Measurements from ENCODE around the gene TTC28.

The TTC28 gene

DNA sequence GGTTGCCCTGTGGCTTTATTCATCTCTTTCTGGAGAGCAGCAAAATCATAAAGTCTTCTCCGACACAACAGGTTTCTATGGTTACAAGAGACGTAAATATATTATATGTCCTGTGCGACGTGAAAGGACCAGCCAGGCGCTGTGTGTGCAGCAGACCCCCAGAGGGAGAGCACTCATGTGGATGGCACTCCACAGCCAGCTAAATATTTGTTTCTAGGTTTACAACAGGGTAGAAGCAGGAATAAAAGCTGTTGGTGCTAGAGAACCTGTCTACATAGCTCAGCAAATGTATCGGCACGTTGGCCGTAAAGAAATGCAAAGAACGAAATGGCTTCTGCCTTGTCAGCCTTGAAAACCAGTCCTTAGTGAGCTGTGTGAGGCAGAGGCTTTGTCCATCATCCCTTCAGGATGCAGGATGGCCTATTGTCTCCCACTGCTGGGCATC lies 626.8 kb downstream of the TTC28 start:
- no peaks in the 10 kb centered on the region for H3K36me3 ChIP-seq (ENCODE audit: insufficient read depth, low read length)
- H3K27me3 ChIP-seq (ENCODE audit: insufficient read depth, low read length, poor library complexity, severe bottlenecking) = no peaks in the 10 kb centered on the region
- H3K4me2 ChIP-seq (ENCODE audit: low read depth, low read length, poor library complexity, severe bottlenecking) = no peak overlapping the region
- no peaks in the 10 kb centered on the region for H4K20me1 ChIP-seq (ENCODE audit: insufficient read depth, low read length, poor library complexity, severe bottlenecking)
- H3K9me2 ChIP-seq (replicated peaks; ENCODE audit: low read depth, low read length) = no peaks in the 10 kb centered on the region
- peaks cover 18% of the 10 kb centered on the region for H3K4me1 ChIP-seq (ENCODE audit: insufficient read depth, low read length, poor library complexity, severe bottlenecking)
- no peak overlapping the region for H3K9ac ChIP-seq (ENCODE audit: low read depth, low read length, poor library complexity, severe bottlenecking)
- H3K9me3 ChIP-seq (ENCODE audit: insufficient read depth, low read depth, low read length) = no peaks in the 10 kb centered on the region
- TF ChIP-seq, protein P1, sequence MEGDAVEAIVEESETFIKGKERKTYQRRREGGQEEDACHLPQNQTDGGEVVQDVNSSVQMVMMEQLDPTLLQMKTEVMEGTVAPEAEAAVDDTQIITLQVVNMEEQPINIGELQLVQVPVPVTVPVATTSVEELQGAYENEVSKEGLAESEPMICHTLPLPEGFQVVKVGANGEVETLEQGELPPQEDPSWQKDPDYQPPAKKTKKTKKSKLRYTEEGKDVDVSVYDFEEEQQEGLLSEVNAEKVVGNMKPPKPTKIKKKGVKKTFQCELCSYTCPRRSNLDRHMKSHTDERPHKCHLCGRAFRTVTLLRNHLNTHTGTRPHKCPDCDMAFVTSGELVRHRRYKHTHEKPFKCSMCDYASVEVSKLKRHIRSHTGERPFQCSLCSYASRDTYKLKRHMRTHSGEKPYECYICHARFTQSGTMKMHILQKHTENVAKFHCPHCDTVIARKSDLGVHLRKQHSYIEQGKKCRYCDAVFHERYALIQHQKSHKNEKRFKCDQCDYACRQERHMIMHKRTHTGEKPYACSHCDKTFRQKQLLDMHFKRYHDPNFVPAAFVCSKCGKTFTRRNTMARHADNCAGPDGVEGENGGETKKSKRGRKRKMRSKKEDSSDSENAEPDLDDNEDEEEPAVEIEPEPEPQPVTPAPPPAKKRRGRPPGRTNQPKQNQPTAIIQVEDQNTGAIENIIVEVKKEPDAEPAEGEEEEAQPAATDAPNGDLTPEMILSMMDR (conservative IDR thresholded peaks at IDR 0.05; ENCODE audit: low read length) = no peak
- H2AFZ ChIP-seq (ENCODE audit: low read length) = no peak overlapping the region
- no peaks in the 10 kb centered on the region; the same call in 1 of the 2 replicates for H3F3A ChIP-seq (ENCODE audit: low read depth)
- no peak overlapping the region for H3K4me3 ChIP-seq (ENCODE audit: low read length, poor library complexity, severe bottlenecking)
- H3K79me2 ChIP-seq (ENCODE audit: insufficient read depth, low read length) = peaks cover 20% of the 10 kb centered on the region

DNA sequence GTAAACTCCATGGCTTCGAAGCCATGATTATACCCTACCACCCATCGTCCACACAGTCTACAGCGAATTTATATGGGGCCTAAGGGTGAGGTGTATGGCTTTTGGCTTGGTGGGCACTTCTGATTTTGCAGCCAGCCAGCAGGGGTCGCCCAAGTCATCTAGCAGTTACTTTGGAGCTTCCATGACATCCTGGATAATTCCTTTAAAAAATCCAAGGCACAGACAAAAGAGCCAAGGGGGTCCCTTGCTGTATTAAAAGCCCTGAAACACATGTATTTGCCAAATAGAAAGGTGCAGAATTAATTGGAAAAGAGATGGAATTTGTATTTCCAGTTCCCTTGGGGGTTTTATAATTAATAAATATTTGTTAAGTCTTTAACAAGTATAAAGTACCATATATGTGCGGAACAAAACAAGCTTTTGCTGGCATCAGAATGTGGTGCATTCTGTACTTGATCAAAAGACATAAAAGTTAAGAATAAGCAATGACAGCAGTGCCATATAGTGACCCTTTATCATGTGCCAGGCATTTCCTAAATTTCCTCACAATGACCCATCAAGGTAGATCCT lies 627.8 kb downstream of the TTC28 start:
- H4K20me1 ChIP-seq (ENCODE audit: insufficient read depth, low read length, poor library complexity, severe bottlenecking) = no peaks in the 10 kb centered on the region
- H3K9ac ChIP-seq (ENCODE audit: low read depth, low read length, poor library complexity, severe bottlenecking) = no peak overlapping the region
- TF ChIP-seq, protein P1 (conservative IDR thresholded peaks at IDR 0.05; ENCODE audit: low read length) = peak; percentile 95
- no peak for TF ChIP-seq EZH2phosphoT487 (IDR thresholded peaks at IDR 0.05; ENCODE audit: borderline replicate concordance)
- no peak overlapping the region for H3K4me2 ChIP-seq (ENCODE audit: low read depth, low read length, poor library complexity, severe bottlenecking)
- no peaks in the 10 kb centered on the region; the same call in 1 of the 2 replicates for H3F3A ChIP-seq (ENCODE audit: low read depth)
- no peaks in the 10 kb centered on the region for H3K9me3 ChIP-seq (ENCODE audit: insufficient read depth, low read depth, low read length)
- H3K36me3 ChIP-seq (ENCODE audit: insufficient read depth, low read length) = peaks cover 9% of the 10 kb centered on the region; the same call in 1 of the 2 replicates
- H3K79me2 ChIP-seq (ENCODE audit: insufficient read depth, low read length) = peaks cover 24% of the 10 kb centered on the region
- no peak overlapping the region for H3K4me3 ChIP-seq (ENCODE audit: low read length, poor library complexity, severe bottlenecking)
- H2AFZ ChIP-seq (ENCODE audit: low read length) = no peak overlapping the region
- H3K4me1 ChIP-seq (ENCODE audit: insufficient read depth, low read length, poor library complexity, severe bottlenecking) = peaks cover 19% of the 10 kb centered on the region
- H3K9me2 ChIP-seq (replicated peaks; ENCODE audit: low read depth, low read length) = no peaks in the 10 kb centered on the region
- H3K27me3 ChIP-seq (ENCODE audit: insufficient read depth, low read length, poor library complexity, severe bottlenecking) = no peaks in the 10 kb centered on the region

DNA sequence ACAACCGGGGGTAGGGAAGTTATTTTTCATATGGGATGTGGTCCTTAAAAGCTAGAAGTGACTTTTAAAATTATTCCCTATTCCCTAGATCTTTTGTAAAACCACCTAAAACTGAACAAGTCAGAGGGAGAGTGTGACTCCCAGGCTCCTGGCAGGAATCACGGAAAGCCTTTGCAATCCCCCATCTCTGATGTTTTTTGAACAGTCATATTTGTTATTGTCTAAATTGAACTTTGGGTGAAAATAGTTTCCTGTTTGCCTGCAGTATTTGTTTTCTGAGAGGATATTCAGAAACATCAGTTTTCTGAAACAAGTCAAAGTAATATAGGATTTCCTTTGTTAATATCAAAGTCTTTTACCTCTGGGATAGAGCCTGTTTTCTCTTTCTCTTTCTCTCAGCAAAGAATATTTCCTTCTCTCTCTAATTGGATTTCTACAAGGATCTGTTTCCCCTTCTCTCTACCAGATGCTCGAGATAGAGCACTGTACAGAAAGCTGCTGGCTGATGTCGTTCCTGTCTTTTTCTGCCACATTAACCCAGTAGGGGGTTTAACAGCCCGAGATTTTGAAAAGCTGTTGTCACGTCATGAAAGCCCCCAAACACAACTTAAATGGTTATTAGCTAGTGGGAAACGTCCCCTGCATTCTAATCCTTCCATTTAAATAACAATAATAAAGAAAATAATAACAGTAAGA lies 628.4 kb downstream of the TTC28 start:
- Histone ChIP-seq H4K20me1 (ENCODE audit: insufficient read depth, low read length, poor library complexity, severe bottlenecking) (no peaks in the 10 kb centered on the region), H3K36me3 (ENCODE audit: insufficient read depth, low read length) (peaks cover 12% of the 10 kb centered on the region; the same call in 1 of the 2 replicates), H3K9me3 (ENCODE audit: insufficient read depth, low read depth, low read length) (no peaks in the 10 kb centered on the region), H3K4me2 (ENCODE audit: low read depth, low read length, poor library complexity, severe bottlenecking) (no peak overlapping the region), H3K9ac (ENCODE audit: low read depth, low read length, poor library complexity, severe bottlenecking) (no peak overlapping the region), H3K4me1 (ENCODE audit: insufficient read depth, low read length, poor library complexity, severe bottlenecking) (peaks cover 19% of the 10 kb centered on the region), H3K4me3 (ENCODE audit: low read length, poor library complexity, severe bottlenecking) (no peak overlapping the region), H3K27me3 (ENCODE audit: insufficient read depth, low read length, poor library complexity, severe bottlenecking) (no peaks in the 10 kb centered on the region), H3F3A (ENCODE audit: low read depth) (no peaks in the 10 kb centered on the region; the same call in 1 of the 2 replicates), H3K79me2 (ENCODE audit: insufficient read depth, low read length) (peaks cover 25% of the 10 kb centered on the region), H2AFZ (ENCODE audit: low read length) (no peak overlapping the region), H3K9me2 (replicated peaks; ENCODE audit: low read depth, low read length) (no peaks in the 10 kb centered on the region)
- TF ChIP-seq, protein P1 (conservative IDR thresholded peaks at IDR 0.05; ENCODE audit: low read length) = no peak
- no peak for TF ChIP-seq EZH2phosphoT487 (IDR thresholded peaks at IDR 0.05; ENCODE audit: borderline replicate concordance)

Measured in Loucy (cell line).